K562 (cell line): ENCODE results near the gene HNRNPU. TPM values are rescaled to one million over a fixed set of nuclear protein-coding genes. Genes with fewer than 3 reads are reported as not detected.

ENCODE experiments used
- BMI1 ChIP-seq: fragments of 150-350 bp; IDR thresholded peaks from 2 replicates; pipeline ENCODE4 v1.6.1; 2014; ENCODE audit warnings: low read length
- CBX1 ChIP-seq: sonication (generic); IDR thresholded peaks from 2 replicates; pipeline ENCODE4 v1.6.1; 2016; ENCODE audit warnings: antibody characterized with exemption, low read depth, mild to moderate bottlenecking
- CEBPG ChIP-seq, 3 experiments: fragments of 200-800 bp in 1 of 3; sonication (Bioruptor generic) in 1 of 3; sonication (generic) in 1 of 3; formaldehyde crosslinking in 1 of 3; IDR thresholded peaks in 2 of 3; conservative IDR thresholded peaks in 1 of 3; 2 replicates each; pipeline versions ENCODE4 v1.6.1 to v1.8.0; 2016 to 2022; ENCODE audit warnings: missing compliant biosample characterization in 2 of 3, missing genetic modification characterization in 2 of 3, mild to moderate bottlenecking in 1 of 3, missing genetic modification reagents in 1 of 3
- CHD1 ChIP-seq: fragments of 200-600 bp; sonication (generic); IDR thresholded peaks from one replicate; pipeline ENCODE4 v1.6.1; 2012; ENCODE audit warnings: mild to moderate bottlenecking, moderate library complexity, low read length, inconsistent platforms
- DMBX1 ChIP-seq: fragments of 250-450 bp; sonication (Bioruptor Pico); IDR thresholded peaks from 2 replicates; pipeline ENCODE4 v1.8.0; 2022; ENCODE audit warnings: inconsistent platforms, mild to moderate bottlenecking, moderate library complexity, borderline replicate concordance
- ELF1 ChIP-seq: fragments of 200-800 bp; sonication (Bioruptor generic); IDR thresholded peaks from 2 replicates; pipeline ENCODE4 v1.6.1; 2016; ENCODE audit warnings: missing genetic modification characterization, missing compliant biosample characterization
- GATAD2A ChIP-seq: fragments of 450-650 bp; IDR thresholded peaks from 2 replicates; pipeline ENCODE4 v1.6.1; 2017
- GTF2A2 ChIP-seq: IDR thresholded peaks from 2 replicates; pipeline ENCODE4 v1.6.1; 2016; ENCODE audit warnings: mild to moderate bottlenecking, missing genetic modification characterization, missing compliant biosample characterization
- HDAC6 ChIP-seq: IDR thresholded peaks from 2 replicates; pipeline ENCODE4 v1.6.1; 2012; ENCODE audit warnings: low read depth, mild to moderate bottlenecking, control low read depth, inconsistent platforms, low read length, moderate library complexity
- JUND ChIP-seq, 2 experiments: IDR thresholded peaks; 2 replicates in 1 of 2; 3 replicates in 1 of 2; pipeline ENCODE4 v1.6.1; 2011; ENCODE audit warnings: borderline replicate concordance in 2 of 2, low read depth in 2 of 2, low read length in 2 of 2, improper control_type of control experiment in 1 of 2, missing biosample characterization in 1 of 2, missing genetic modification characterization in 1 of 2, missing genetic modification reagents in 1 of 2
- MAFG ChIP-seq: fragments of 450-650 bp; conservative IDR thresholded peaks from 2 replicates; pipeline ENCODE4 v1.6.1; 2016; ENCODE audit warnings: missing genetic modification characterization, missing compliant biosample characterization
- PHF21A ChIP-seq: fragments of 450-650 bp; IDR thresholded peaks from 2 replicates; pipeline ENCODE4 v1.6.1; 2017; ENCODE audit warnings: low read depth, borderline replicate concordance
- POLR2AphosphoS5 ChIP-seq: IDR thresholded peaks from 2 replicates; pipeline ENCODE4 v1.6.1; 2011; ENCODE audit warnings: mild to moderate bottlenecking, low read depth, low read length, moderate library complexity; ENCODE audit not compliant: control insufficient read depth, insufficient read depth
- POLR2B ChIP-seq: fragments of 450-650 bp; IDR thresholded peaks from 2 replicates; pipeline ENCODE4 v1.6.1; 2018; ENCODE audit warnings: low read depth; ENCODE audit not compliant: partially characterized antibody
- RAD21 ChIP-seq, 2 experiments: fragments of 250-450 bp in 1 of 2; fragments of 450-650 bp in 1 of 2; sonication (Bioruptor Pico) in 1 of 2; formaldehyde crosslinking in 1 of 2; IDR thresholded peaks in 1 of 2; conservative IDR thresholded peaks in 1 of 2; 2 replicates each; pipeline versions ENCODE4 v1.4.0 to v1.8.0; 2020 to 2022; ENCODE audit warnings: mild to moderate bottlenecking in 2 of 2, moderate library complexity in 1 of 2
- SMARCA4 ChIP-seq: fragments of 450-650 bp; IDR thresholded peaks from 2 replicates; pipeline ENCODE4 v1.6.1; 2016
- SOX6 ChIP-seq: fragments of 450-650 bp; IDR thresholded peaks from 2 replicates; pipeline ENCODE4 v1.6.1; 2014; ENCODE audit warnings: mild to moderate bottlenecking
- SUPT5H ChIP-seq: fragments of 450-650 bp; IDR thresholded peaks from 2 replicates; pipeline ENCODE4 v1.6.1; 2016
- THRAP3 ChIP-seq: fragments of 450-650 bp; IDR thresholded peaks from 2 replicates; pipeline ENCODE4 v1.6.1; 2016; ENCODE audit warnings: mild to moderate bottlenecking, inconsistent platforms, borderline replicate concordance
- TSC22D4 ChIP-seq: fragments of 450-650 bp; IDR thresholded peaks from 2 replicates; pipeline ENCODE4 v1.6.1; 2016; ENCODE audit warnings: missing genetic modification characterization, missing biosample characterization, control low read depth
- ZC3H4 ChIP-seq: sonication (generic); formaldehyde crosslinking; IDR thresholded peaks from 2 replicates; pipeline ENCODE4 v1.9.0; 2021; ENCODE audit warnings: missing genetic modification reagents, borderline replicate concordance
- ZFP1 ChIP-seq: fragments of 450-650 bp; formaldehyde crosslinking; IDR thresholded peaks from 2 replicates; pipeline ENCODE4 v1.4.0; 2020; ENCODE audit warnings: mild to moderate bottlenecking, mixed read lengths
- ZFP30 ChIP-seq: fragments of 250-450 bp; sonication (Bioruptor Pico); IDR thresholded peaks from 2 replicates; pipeline ENCODE4 v1.8.0; 2022; ENCODE audit warnings: moderate library complexity, mild to moderate bottlenecking, inconsistent platforms, borderline replicate concordance
- ZKSCAN8 ChIP-seq: fragments of 200-800 bp; sonication (Bioruptor generic); IDR thresholded peaks from 2 replicates; pipeline ENCODE4 v1.6.1; 2016; ENCODE audit warnings: missing genetic modification characterization, missing compliant biosample characterization
- ZNF449 ChIP-seq: fragments of 250-450 bp; sonication (Bioruptor Pico); IDR thresholded peaks from 2 replicates; pipeline ENCODE4 v1.8.0; 2022; ENCODE audit warnings: moderate library complexity, mild to moderate bottlenecking, inconsistent platforms
- polyA plus RNA-seq, 8 experiments: library from polyadenylated mRNA; depleted of rRNA in 4 of 8; stranded (reverse) in 5 of 8; unstranded in 3 of 8; fragments of >200 nt; fragmentation: Nextera tagmentation in 2 of 8; fragmentation: Illumina TruSeq in 1 of 8; extraction: Ambion mirVana in 2 of 8; extraction: Trizol in 1 of 8; gene quantifications; 2 replicates each; pipeline versions ENCODE4 v1.2.1 to v1.2.3, GENCODE V29; 2011 to 2014; ENCODE audit warnings: inconsistent platforms in 1 of 8, missing spikeins in 1 of 8
- total RNA-seq, 7 experiments: library from RNA; depleted of rRNA in 6 of 7; stranded (reverse); fragments of >200 nt in 6 of 7; fragmentation: Illumina TruSeq in 2 of 7; extraction: Trizol in 2 of 7; gene quantifications; 2 replicates each; pipeline versions ENCODE4 v1.2.1 to v1.2.3, GENCODE V29; 2011 to 2021; ENCODE audit warnings: low replicate concordance in 1 of 7
- TF ChIP-seq, protein P1 (sequence below): sonication (generic); formaldehyde crosslinking; IDR thresholded peaks from 2 replicates; pipeline ENCODE4 v1.8.0; 2022; ENCODE audit warnings: missing genetic modification reagents, mild to moderate bottlenecking, moderate library complexity, borderline replicate concordance
- TF ChIP-seq, protein P2 (sequence below), 2 experiments: fragments of 450-650 bp in 1 of 2; sonication (generic) in 1 of 2; formaldehyde crosslinking in 1 of 2; IDR thresholded peaks in 1 of 2; conservative IDR thresholded peaks in 1 of 2; 2 replicates each; pipeline versions ENCODE4 v1.6.1 to v1.8.1; 2016 to 2023; ENCODE audit warnings: mild to moderate bottlenecking in 2 of 2, moderate library complexity in 2 of 2, inconsistent platforms in 1 of 2, missing genetic modification reagents in 1 of 2

Gene HNRNPU
- total and polyA plus RNA-seq, 9 of the 15 experiments (the other 6 are each of a cell fraction or from before 2014, with no cell fraction given) = 159 to 777 (median 577) TPM

- no peak for TF ChIP-seq PHF21A
- no peak for TF ChIP-seq ZKSCAN8 (CRISPR knock-in tag)
- no peak for TF ChIP-seq ZFP30 (CRISPR knock-in tag)
- TF ChIP-seq CEBPG (CRISPR knock-in tag; IDR thresholded peaks at IDR 0.05) = no peak
- no peak for TF ChIP-seq CEBPG (tag; conservative IDR thresholded peaks at IDR 0.05 in 1 of 2, IDR thresholded peaks at IDR 0.05 in 1 of 2)
- TF ChIP-seq SOX6 = no peak
- peak; percentile 26 for TF ChIP-seq POLR2B
- TF ChIP-seq ZNF449 (CRISPR knock-in tag) = no peak
- no peak for TF ChIP-seq SMARCA4
- TF ChIP-seq ZC3H4 (CRISPR knock-in tag) = no peak
- peak; percentile 44; the same call in 1 of the 2 replicates for TF ChIP-seq SUPT5H
- no peak for TF ChIP-seq JUND (IDR thresholded peaks at IDR 0.05; ENCODE audit: borderline replicate concordance, low read depth, low read length)
- TF ChIP-seq JUND (tag; IDR thresholded peaks at IDR 0.05; ENCODE audit: borderline replicate concordance, low read depth, low read length) = no peak
- TF ChIP-seq DMBX1 (CRISPR knock-in tag) = no peak
- peak; percentile 16 for TF ChIP-seq CHD1
- no peak for TF ChIP-seq RAD21 (CRISPR knock-in tag; conservative IDR thresholded peaks at IDR 0.05 in 1 of 2, IDR thresholded peaks at IDR 0.05 in 1 of 2)
- TF ChIP-seq, protein P1, sequence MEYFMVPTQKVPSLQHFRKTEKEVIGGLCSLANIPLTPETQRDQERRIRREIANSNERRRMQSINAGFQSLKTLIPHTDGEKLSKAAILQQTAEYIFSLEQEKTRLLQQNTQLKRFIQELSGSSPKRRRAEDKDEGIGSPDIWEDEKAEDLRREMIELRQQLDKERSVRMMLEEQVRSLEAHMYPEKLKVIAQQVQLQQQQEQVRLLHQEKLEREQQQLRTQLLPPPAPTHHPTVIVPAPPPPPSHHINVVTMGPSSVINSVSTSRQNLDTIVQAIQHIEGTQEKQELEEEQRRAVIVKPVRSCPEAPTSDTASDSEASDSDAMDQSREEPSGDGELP = no peak
- no peak for TF ChIP-seq ZFP1 (CRISPR knock-in tag)
- TF ChIP-seq GATAD2A = no peak
- TF ChIP-seq, protein P2, sequence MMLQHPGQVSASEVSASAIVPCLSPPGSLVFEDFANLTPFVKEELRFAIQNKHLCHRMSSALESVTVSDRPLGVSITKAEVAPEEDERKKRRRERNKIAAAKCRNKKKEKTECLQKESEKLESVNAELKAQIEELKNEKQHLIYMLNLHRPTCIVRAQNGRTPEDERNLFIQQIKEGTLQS (IDR thresholded peaks at IDR 0.05) = no peak
- TF ChIP-seq, protein P2 (CRISPR knock-in tag; conservative IDR thresholded peaks at IDR 0.05) = no peak
- TF ChIP-seq TSC22D4 (tag) = no peak
- TF ChIP-seq ELF1 (tag) = no peak
- no peak for TF ChIP-seq CBX1
- TF ChIP-seq BMI1 = no peak
- no peak for TF ChIP-seq MAFG (tag)
- TF ChIP-seq THRAP3 = no peak
- no peak for TF ChIP-seq HDAC6
- no peak for TF ChIP-seq GTF2A2 (tag)
- 0 out of 2 replicates have a peak, but pooled peaks have one; percentile 2 for TF ChIP-seq POLR2AphosphoS5
Measured at GRCh38 chr1:244860078-244860477, 4.3 kb downstream of the HNRNPU start (continued).
